ENCODE measurements around the gene MIR17HG.
"Not testable (repeated sequence)": the region's sequence is repeated elsewhere in the genome, so short reads cannot be mapped to it uniquely, and the experiment has no call there.

Gene MIR17HG

DNA sequence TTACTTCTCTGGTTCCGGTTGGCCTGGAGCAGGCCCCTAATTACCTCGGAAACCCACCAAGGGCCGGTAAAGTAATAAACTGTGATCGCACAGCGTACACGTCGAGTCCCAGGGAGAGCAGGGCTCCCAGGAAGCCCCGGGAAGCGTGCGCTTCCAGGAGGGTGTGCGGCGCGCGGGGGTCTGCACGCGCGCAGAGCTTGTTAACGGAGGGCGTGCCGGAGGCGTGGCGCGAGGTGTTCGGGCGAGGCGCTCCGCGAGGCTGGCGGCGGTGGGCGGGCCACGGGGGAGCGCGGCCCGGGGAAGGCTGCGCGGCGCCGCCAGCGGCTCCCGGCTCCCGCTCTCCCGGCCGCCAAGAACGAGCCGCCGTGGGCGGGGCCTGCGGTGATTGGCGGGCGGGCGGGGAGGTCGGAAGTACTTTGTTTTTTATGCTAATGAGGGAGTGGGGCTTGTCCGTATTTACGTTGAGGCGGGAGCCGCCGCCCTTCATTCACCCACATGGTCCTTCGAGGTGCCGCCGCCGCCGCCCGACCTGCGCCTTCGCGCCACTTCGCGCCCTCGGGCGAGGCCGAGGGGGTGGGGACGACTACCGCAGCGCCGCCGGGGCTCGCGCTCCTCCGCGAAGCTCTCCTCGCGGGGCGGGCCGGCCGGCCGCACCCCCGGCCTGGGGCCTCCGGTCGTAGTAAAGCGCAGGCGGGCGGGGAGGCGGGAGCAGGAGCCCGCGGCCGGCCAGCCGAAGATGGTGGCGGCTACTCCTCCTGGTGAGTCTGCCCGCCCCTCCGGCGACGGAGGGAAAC, at the start of gene MIR17HG:
MIR17HG (plus strand) TSS at position 486 of the 794 bp plus-strand sequence.
- DNase-seq (ENCODE audit: low read depth in 2 of 2, low spot score in 1 of 2): peak; percentile 47 to 73

DNA sequence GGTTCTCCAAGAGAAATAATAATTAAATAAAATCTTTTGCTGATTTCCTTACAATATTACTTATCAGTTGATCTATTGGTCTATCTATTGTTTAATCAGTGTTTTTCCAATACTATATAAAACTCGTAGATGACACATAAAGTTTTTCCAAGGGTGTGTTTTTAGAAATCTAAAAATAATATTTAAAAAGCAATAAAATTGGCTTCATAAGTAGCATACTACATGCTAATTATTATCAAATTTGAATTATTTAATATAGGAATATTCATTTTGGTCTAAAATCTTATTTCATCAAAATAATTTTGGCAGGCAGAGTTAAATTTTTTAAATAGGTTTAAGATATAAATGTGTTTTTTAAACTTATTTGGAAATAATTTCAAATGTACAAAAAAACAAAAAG, 49.4 kb upstream of the MIR17HG start:
- DNase-seq (ENCODE audit: low read depth in 2 of 2, low spot score in 1 of 2): no peak

DNA sequence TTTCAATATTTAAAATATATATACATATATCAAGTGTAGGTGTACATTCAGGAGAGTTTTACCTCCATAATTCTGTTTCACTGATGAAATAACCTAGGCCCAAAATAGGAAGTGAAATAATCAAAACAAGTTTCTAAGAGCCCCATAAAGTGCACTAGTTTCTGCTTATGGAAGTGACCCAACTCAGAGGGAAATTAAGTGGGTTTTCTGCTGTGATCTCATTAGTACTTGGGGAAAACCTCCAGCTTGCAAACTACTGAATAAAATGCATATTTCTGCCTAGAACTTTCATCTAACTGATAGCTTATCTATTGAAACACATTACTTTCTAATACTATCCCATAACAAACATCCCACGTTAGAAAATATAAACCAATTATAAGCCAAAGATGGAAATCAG, 45.4 kb upstream of the MIR17HG start:
- DNase-seq (ENCODE audit: low read depth in 2 of 2, low spot score in 1 of 2): no peak

DNA sequence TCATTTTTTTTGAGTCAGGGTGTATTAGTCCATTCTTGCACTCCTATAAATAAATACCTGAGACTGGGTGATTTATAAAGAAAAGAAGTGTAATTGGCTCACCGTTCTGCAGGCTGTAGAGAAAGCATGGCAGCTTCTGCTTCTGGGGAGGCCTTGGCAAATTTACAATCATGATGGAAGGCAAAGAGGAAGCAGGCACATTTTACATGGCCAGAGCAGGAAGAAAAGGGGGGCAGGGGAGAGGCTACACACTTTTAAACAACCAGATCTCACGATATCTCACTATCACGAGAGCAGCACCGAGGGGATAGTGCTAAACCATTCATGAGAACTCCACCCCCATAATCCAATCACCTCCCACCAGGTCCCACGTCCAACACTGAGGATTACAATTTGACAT, 44.5 kb upstream of the MIR17HG start:
- DNase-seq (ENCODE audit: low read depth in 2 of 2, low spot score in 1 of 2): no peak

DNA sequence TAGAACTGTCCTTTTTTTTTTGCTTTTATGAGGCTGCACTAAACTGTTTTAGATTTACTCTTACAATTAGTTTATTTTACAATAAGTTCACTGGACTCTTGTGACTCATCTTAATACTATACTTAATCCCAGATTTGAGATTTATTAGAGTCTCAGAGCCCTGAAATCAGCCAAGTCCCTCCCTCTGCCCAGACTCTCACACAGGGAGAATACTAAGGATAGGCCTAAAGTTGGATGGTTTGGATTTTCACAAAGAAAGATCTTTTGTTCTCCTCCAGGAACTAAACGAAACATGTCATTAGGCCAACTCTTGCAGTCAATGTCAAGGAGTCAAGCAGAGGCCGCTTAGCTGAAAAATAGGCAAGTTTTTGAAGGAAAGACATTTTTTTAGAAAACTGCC, 42.7 kb upstream of the MIR17HG start:
- no peak for DNase-seq (ENCODE audit: low read depth in 2 of 2, low spot score in 1 of 2)

DNA sequence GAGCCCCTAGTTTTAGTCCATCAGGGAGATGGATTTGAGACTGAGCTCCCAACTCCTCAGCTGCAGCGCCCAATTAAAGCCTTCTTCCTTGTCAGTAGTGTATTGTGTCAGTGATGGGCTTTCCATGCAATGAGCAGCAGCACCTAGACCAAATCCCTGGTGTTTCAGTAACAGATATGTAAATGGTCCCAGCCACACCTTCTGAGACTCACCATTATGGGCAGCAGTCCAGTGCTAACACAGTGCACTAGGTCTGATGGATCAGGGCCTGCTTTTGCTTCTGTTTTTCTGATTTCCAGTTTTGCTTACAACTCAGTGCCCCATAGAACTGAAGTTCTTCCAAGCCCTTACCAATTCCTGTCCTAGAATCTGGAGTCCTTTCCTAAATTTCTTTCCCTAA, 41.8 kb upstream of the MIR17HG start:
- DNase-seq (ENCODE audit: low read depth in 2 of 2, low spot score in 1 of 2): no peak

DNA sequence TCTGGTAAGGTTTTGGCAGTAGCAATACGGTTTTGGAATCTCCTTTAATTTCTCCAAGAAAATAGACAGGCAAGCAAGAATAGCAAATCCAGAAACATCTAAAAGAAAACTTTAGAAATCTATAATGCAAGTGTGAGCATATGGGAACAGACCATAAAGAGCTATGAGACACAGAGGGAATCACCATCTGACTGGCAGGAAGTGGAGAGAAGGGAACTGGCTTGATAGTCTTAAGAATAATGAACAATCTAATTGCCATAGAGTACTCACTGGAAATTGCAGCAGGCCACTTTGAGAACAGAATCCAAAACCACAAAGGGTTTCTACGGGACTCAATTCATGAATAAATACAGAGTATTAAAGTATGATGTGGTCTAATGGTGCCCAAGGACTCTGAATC, 39.6 kb upstream of the MIR17HG start:
- DNase-seq (ENCODE audit: low read depth in 2 of 2, low spot score in 1 of 2): no peak

DNA sequence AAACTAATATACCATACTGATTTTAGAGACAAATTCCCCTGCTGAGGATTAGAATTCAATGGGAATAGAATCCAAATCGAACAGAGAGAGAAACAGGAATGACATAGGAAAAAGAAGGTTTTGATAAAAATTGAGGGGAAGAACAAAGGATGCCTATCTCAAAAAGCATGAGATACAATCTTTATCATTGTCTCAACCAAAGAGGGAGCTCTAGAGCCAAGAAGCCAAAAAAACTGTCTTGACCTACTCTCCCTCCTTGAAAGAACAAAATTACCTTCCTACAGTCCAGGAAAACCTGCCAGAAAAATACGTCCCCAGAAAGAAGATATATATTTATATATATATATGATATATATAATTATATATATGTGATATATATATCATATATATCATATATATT, 39.2 kb upstream of the MIR17HG start:
- DNase-seq (ENCODE audit: low read depth in 2 of 2, low spot score in 1 of 2): no peak

DNA sequence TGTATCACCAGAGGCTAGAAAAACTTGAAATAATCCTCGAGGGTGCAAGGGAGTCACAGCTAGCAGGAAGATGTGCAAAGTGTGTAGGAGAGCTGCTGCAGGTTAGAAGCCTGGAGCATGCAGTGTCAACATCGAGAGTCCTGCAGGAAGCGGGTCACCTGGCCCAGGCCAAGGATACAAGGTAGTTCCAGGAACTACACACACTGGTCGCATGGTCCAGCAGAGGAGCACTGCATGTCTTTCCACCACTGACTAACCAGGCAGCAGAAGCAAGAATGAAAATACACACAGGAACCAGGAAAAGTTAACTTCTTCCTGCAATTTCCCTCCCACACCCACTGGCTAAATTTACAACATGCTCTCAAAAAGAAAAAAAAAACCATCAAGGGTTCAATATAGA, 36.0 kb upstream of the MIR17HG start:
- no peak for DNase-seq (ENCODE audit: low read depth in 2 of 2, low spot score in 1 of 2)

DNA sequence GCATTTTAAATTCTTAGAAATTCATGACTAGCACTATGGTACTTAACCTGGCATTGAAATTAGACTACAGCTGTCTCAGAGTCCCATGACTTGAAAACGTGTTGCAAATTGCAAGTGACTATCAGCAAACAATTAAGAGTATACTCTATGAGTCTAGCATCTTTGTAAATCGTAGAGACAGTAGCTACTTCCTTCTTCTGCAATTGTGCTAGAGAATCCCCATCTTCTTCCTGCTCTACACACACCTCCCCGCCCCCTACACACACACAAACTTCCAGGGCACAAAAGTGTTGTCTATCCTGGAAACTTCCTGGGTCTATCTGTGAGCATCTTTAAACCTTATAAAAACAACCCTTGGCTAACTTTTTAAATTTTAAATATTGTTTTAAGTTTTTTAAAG, 35.2 kb upstream of the MIR17HG start:
- no peak for DNase-seq (ENCODE audit: low read depth in 2 of 2, low spot score in 1 of 2)

DNA sequence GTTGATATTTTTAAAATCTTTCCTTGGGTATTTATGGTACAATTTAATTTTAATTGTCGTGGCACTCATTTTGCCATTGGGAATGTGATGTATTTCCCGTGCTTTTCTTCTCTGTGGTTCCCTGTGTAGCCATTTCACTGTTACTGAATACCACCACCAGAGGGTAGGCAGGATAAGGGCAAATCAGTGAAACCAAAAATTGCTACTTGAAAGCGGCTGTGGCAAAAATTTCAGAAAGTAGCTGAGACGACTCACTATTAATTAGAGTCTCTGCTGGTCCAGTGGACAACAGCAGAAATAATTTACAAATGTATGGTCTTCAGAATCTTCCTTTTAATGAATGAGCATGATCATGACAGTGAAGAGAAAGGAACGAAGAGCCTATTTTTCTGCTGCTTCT, 34.4 kb upstream of the MIR17HG start:
- DNase-seq (ENCODE audit: low read depth in 2 of 2, low spot score in 1 of 2): no peak

DNA sequence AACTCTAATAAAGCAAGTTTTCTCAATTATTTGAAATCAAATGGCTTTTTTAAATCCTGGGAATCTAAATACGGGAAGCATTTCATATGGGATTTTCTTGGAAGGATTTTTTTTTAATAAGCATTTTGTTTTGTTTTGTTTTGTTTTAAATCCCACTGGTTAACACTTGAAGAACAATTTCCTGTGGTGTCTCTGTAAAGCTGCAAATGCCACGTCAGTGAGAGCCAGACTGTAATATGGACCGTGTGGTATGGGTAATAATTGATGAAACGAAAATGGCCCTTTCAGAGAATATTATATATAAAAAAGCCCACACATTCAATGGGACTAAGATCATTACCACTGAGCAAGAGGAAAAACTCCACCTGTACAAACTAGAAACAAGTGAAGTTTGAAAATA, 33.9 kb upstream of the MIR17HG start:
- no peak for DNase-seq (ENCODE audit: low read depth in 2 of 2, low spot score in 1 of 2)

DNA sequence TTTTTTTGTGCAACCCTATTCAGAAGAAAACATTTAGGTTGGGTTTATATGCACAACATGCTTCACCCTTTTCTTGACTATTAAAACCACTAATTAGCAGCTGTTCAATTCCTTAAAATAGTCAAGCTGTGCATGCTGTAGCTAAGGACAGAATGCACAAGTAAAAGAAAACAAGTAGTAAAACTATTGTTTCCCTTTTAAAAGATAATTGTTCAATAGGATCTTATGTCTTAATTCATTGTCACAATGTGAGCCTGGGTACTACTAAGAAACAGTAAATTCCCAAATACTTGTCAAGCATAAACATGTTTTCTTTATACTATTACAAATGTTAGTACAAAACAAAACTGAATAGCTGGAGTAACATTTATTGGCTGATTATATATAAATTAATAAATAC, 32.6 kb upstream of the MIR17HG start:
- DNase-seq (ENCODE audit: low read depth in 2 of 2, low spot score in 1 of 2): no peak

DNA sequence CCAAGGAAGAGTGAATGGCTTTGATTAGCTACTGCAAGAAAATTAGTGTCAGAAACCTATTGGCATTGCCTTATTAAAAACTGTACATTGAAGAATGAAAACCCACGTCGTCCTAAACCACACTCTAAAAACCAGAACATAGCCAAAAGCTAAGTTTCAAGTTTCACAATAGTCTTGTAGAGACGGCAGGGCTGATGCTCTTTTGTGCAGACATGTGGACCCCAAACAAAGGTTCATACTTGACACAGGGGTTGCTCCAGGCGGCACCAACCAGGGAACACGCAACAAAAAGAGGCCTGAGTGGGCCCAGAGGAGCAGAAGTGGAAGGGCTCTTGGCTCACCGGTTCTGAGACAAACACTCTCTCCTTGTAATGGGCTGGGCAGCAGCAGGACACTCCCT, 28.6 kb upstream of the MIR17HG start:
- no peak for DNase-seq (ENCODE audit: low read depth in 2 of 2, low spot score in 1 of 2)

DNA sequence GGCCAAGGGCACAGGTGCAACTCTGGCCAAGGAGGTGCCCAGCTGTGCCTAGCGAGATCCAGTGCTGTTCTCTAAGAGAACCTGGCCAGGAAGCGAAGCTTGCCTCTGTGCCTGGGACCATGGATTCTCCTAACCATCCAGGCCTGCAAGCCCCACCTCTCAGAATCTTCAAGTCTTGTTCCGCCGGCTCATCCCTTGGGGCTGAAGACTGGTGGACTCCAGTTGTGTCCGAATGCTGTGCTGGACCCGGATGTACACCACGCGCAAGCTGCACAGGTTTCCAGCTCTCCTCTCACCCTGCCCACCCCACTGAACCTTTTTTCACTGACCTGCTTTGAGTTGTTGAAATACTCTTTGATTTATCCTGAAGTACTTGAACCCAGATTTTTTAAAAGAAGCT, 27.5 kb upstream of the MIR17HG start:
- DNase-seq (ENCODE audit: low read depth in 2 of 2, low spot score in 1 of 2): no peak

DNA sequence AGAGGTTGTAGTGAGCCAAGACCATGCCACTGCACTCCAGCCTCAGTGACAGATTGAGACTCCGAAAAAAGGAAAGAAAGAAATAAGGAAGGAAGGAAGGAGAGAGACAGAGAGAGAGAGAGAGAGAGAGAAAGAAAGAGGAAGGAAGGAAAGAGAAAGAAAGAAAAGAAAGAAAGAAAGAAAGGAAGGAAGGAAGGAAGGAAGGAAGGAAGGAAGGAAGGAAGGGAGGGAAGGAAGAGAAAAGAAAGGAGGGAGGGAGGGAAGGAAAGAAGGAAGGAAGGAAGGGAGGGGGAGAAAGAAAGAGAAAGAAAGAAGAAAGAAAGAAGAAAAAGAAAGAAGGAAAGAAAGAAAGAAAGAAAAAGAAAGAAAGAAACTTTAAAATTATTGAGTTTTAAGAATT, 26.5 kb upstream of the MIR17HG start:
- DNase-seq (ENCODE audit: low read depth in 2 of 2, low spot score in 1 of 2): not testable (repeated sequence)

DNA sequence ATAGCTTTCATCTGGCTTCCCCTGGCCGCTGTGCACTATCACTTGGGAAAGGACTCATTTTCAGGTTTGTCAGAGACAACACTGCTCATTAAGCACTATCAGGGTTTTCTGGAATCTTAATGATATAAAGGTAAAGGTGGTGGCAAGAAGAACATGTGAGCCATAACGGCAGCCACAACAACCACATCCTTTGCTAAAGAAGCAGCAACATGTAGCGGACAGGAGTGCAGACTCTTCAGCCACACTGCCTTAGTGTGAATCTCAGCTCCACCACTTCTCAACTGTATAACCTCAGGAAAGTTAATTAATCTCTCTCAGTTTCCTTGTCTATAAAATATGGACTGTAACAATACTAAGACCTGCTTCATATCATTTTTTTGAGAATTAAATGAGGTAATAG, 24.1 kb upstream of the MIR17HG start:
- DNase-seq (ENCODE audit: low read depth in 2 of 2, low spot score in 1 of 2): no peak

DNA sequence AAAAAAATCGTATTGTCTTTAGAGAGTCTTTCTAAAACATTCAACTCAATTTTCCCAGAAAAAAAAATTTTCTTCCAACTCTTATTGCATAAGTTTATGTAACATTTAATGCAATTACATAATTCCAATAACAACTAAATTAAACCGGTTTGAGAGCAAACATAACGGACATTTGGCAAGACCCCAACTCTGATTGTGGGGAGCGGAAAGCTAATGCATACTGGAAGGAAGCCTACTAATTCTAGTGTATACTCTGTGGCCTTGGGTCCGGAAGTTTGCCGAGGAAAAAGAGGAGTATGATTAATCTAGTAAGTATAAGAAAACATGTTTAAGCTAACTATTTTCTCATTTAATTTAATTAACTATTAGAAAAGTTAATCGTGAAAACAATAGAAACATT, 21.3 kb upstream of the MIR17HG start:
- no peak for DNase-seq (ENCODE audit: low read depth in 2 of 2, low spot score in 1 of 2)

DNA sequence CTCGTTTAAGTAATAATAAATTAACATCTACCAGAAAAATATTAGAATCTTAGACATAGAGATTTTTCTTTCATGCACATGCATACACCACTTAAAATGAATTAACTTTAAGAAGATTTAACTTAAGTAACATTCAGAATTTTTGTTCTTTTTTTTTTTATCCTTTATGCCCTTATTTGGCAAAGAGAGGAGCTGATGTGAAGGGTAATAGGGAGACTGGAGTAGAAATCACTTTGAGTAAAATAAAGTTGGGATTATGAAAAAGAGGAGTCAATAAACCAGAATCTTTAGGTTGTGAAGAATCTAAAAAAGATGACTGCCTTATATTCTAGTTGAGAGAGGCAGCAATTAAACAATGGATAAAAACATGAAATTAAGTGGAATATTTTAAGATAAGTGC, 18.8 kb upstream of the MIR17HG start:
- no peak for DNase-seq (ENCODE audit: low read depth in 2 of 2, low spot score in 1 of 2)

DNA sequence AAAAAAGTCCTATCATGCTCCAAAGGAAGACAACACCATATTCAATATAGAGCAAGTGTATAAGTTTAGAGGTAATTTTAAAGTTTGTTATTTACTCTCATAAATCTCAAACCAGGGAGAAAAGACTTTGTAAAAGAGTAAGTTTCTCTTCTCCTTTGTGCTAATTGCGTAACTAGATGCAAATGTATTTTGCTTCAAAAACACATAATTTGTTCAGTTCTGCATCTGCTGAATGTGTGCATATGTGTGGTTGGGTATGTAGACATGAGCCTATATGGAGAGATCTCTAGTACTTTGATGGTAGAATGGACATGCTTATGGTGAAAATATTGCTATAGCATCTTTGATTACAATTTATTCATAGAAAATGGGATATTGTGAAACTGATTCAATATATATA, 17.8 kb upstream of the MIR17HG start:
- DNase-seq (ENCODE audit: low read depth in 2 of 2, low spot score in 1 of 2): no peak

DNA sequence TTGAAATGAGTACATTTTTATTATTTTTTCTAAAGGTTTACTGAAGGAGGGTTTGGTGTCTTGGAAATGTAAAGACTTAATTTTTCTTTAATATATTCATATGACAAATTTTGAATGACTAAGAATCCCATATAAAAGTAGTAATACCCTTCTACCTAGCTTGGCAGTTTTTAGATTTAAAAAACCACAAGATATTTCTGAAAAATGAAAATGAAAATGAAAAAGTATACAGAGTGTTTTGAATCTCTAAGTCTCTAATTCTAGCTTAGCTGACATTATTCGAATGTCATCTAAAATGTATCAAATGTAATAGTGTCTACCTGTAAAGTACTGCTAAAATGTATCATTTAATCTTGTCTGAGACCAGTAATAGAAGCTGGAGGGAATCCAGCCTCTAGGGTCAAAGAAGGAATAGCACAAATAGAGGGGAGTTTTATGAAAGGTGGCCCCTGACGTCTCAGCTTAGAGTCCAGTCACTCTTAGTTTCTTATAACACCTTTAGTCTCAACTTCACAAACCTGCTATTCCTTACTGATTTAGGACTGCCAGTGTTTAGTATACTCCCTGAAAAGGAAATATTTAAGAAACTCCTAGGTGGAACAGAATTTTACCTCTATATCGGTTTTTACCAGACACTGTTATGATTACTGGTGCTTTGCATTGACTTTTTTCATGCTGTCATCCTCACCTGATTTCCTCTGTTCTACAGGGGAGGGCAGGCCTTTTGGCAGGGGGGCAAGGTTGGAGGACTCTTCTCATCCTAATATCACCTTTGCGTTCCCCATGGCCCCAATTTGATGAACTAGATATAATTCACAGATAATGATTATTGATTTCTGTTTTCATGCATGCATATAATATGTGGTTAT, 16.2 kb upstream of the MIR17HG start:
- no peak for DNase-seq (ENCODE audit: low read depth in 2 of 2, low spot score in 1 of 2)

DNA sequence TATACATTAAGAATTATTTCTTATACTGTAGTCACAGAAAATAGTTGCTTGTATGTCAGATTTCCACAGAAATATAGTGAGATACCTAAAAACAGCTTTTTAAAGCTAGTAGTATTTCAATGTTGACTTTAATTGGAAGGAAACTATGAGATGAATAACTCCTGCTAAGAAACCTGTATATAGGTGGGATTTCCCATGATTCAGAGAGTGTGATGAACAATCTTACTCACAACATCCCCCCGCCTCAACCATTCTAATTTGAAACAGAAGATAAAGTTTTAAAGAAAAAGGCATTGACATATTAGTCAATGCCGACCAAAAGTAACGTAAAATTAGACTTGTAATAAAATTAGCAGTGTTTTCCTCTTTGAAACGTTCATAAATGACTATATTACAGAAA, 1.4 kb upstream of the MIR17HG start:
- DNase-seq (ENCODE audit: low read depth in 2 of 2, low spot score in 1 of 2): no peak

DNA sequence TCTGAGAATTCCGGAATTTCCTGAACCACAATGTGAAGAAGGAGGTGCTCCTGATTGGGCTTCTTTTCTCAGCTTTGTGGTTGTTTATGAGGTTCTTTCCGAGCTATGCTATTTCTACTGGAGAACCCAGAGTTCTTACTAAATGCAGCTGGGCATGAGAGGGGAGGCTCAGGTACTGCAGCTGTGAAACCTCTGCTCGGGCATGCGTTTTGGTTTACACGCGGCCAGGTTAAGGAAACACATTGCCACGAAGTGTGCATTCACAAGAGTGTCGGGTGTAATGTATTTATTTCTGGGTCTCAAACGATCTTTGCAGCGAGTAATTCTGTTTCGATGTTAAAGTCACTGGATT, 661 bp upstream of the MIR17HG start:
- DNase-seq (ENCODE audit: low read depth in 2 of 2, low spot score in 1 of 2): peak in 1 of 2 donors; percentile 7
